Testis (tissue), 3 donors: ENCODE results near the gene CSN1S1. TPM values are rescaled to one million over a fixed set of nuclear protein-coding genes. Genes with fewer than 3 reads are reported as not detected.

Experiments
- DNase-seq: peaks from one replicate; pipeline ENCODE4 v3.0.0-alpha.2; 2019
- H3K27ac ChIP-seq, 2 donors: fragments of 200-600 bp; sonication (generic); one replicate each; pipeline ENCODE4 v1.5.1; 2019
- H3K27me3 ChIP-seq: fragments of 200-600 bp; sonication (generic); one replicate; pipeline ENCODE4 v1.5.1; 2019
- H3K36me3 ChIP-seq: fragments of 200-600 bp; sonication (generic); one replicate; pipeline ENCODE4 v1.5.1; 2017; ENCODE audit warnings: low read depth; ENCODE audit errors: missing control alignments
- H3K4me1 ChIP-seq: fragments of 200-600 bp; sonication (generic); one replicate; pipeline ENCODE4 v1.5.1; 2019
- H3K4me3 ChIP-seq, 2 donors: fragments of 200-600 bp; sonication (generic); one replicate each; pipeline ENCODE4 v1.5.1; 2017 to 2019
- H3K9me3 ChIP-seq: fragments of 200-600 bp; sonication (generic); one replicate; pipeline ENCODE4 v1.5.1; 2017
- POLR2A ChIP-seq: fragments of 450-650 bp; IDR thresholded peaks from one replicate; pipeline ENCODE4 v1.6.1; 2017; ENCODE audit warnings: antibody characterized with exemption, mild to moderate bottlenecking, moderate library complexity
- WGBS, 2 donors: methylation state at CpG; one replicate each; pipeline ENCODE4 v1.1.5; 2018; 5-methylcytosine and 5-hydroxymethylcytosine counted together
- intact Hi-C: fragments of 100-400 bp; cut with DNase I; formaldehyde crosslinking; loops from one replicate; pipeline ENCODE4 v1.15.1; 2023; ENCODE audit warnings: low total_unique reads
- polyA plus RNA-seq: library from polyadenylated mRNA; stranded (reverse); fragments of 350-450 nt; fragmentation: Illumina TruSeq; extraction: RNeasy Lipid Tissue Mini Kit (QIAGEN cat#74804); gene quantifications from one replicate; pipeline ENCODE4 v1.2.3, GENCODE V29; 2014; ENCODE audit warnings: low read depth, low replicate concordance; ENCODE audit not compliant: insufficient read depth
- total RNA-seq, 2 donors: library from RNA; depleted of rRNA; stranded (reverse); fragments of >200 nt; gene quantifications; one replicate each; pipeline ENCODE4 v1.2.3, GENCODE V29; 2016
- TF ChIP-seq, protein P1 (sequence below), 3 experiments: fragments of 450-650 bp in 2 of 3; fragments of 200-600 bp in 1 of 3; sonication (generic) in 1 of 3; IDR thresholded peaks; one replicate each; pipeline ENCODE4 v1.5.1; 2016 to 2019; ENCODE audit warnings: antibody characterized with exemption in 3 of 3, mild to moderate bottlenecking in 2 of 3, moderate library complexity in 1 of 3

Gene CSN1S1
- total and polyA plus RNA-seq, 3 donors from 2014 or later, result 0.45 to 0.56 TPM; not detected in 1

DNA sequence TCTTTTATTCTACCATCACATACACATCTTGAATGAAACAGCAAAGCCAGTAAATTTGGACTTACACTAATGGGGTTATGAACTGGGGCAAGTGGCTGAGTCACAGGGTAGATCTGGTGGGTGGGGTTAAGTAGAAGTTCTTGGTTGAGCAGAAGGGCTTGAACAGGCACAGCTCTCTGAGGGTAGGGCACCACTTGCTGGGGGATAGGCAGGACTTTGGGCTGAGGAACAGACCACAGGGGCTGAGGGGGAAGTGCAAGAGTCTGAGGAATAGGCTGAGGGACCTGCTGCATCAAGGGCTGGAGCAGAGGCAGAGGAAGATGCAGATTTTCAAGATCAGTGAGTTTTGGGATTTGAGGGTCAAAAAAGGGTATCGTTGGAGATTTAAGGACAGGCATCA lies 26.3 kb downstream of the CSN1S1 start:
- Histone ChIP-seq H3K27me3 (no peaks in the 10 kb centered on the region), H3K36me3 (no peaks in the 10 kb centered on the region), H3K27ac (no peak overlapping the region), H3K4me3 (no peak overlapping the region), H3K9me3 (no peaks in the 10 kb centered on the region), H3K4me1 (no peaks in the 10 kb centered on the region)
- intact Hi-C loops, result no loop called here
- DNase-seq, result no peak
- 83 to 100% methylated on average over 1 of the region's 1 CpG for WGBS, 2 donors
- TF ChIP-seq POLR2A, result no peak
- TF ChIP-seq, protein P1, sequence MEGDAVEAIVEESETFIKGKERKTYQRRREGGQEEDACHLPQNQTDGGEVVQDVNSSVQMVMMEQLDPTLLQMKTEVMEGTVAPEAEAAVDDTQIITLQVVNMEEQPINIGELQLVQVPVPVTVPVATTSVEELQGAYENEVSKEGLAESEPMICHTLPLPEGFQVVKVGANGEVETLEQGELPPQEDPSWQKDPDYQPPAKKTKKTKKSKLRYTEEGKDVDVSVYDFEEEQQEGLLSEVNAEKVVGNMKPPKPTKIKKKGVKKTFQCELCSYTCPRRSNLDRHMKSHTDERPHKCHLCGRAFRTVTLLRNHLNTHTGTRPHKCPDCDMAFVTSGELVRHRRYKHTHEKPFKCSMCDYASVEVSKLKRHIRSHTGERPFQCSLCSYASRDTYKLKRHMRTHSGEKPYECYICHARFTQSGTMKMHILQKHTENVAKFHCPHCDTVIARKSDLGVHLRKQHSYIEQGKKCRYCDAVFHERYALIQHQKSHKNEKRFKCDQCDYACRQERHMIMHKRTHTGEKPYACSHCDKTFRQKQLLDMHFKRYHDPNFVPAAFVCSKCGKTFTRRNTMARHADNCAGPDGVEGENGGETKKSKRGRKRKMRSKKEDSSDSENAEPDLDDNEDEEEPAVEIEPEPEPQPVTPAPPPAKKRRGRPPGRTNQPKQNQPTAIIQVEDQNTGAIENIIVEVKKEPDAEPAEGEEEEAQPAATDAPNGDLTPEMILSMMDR (IDR thresholded peaks at IDR 0.05), result no peak

DNA sequence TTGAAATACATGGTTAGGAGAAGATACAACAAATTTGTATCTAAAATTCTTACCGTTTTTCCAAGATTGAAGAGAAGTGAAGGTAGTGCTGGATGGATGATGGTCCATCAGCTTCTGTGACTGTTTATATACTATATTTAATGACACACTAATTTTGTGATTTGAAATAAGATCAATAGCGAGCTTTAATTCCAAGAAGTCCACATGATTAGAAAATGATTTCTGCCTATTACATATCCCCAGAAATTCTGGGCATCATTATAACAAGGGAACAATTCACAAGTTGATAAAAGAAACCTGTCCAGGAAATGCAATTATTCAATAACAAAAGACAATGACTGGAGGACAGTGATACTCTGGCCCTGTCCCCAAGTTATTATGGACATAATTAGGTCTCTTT lies 34.8 kb downstream of the CSN1S1 start, which contains the start of gene CSN2:
Gene CSN2, minus strand, starts transcription at position 101 of the 400 bp plus-strand sequence. CDS start 4,733 bp downstream, outside the sequence.
- Histone ChIP-seq H3K36me3 (no peaks in the 10 kb centered on the region), H3K9me3 (no peaks in the 10 kb centered on the region), H3K4me3 (no peak within 1 kb of the TSS), H3K27ac (no peak within 1 kb of the TSS), H3K27me3 (no peaks in the 10 kb centered on the region), H3K4me1 (no peaks in the 10 kb centered on the region)
- TF ChIP-seq, protein P1 (IDR thresholded peaks at IDR 0.05), result no peak
- no peak for TF ChIP-seq POLR2A
- 91 to 92% methylated on average over 2 of the region's 2 CpGs for WGBS, 2 donors
- DNase-seq, result no peak
- intact Hi-C loops, result no loop called here

DNA sequence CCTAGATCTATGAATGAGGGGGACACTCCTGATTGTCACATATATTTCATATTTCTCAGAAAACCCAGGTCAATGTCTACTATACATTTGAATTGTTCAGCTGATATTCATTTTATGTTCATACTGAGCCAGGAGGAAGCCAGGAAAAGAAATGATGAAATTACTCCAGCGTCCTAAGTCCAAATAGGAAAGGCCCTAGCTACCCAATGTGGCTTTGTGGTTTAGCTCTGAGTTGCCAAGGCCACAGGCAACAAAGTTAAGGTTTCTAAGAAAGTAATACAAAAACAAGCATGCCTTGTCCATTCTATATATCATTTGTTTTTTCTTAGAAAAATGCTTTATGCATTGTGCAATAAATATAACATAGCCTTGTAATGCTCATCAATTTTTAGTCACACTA lies 39.2 kb downstream of the CSN1S1 start:
- WGBS, 2 donors, result 75 to 78% methylated on average over 1 of the region's 1 CpG

DNA sequence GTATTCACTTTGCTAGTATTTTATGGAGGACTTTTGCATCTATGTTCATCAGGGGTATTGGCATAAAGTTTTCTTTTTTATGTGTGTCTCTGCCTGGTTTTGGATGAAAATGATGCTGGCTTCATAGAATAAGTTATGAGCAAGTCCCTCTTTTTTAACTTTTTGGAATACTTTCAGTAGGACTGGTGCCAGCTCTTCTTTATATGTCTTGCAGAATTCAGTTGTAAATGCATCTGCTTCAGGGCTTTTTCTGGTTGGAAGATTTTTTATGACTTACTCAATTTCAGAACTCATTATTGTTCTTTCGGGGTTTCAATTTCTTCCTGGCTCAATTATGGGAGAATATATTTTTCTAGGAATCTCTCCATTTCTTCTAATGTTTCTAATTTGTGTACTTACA lies 43.8 kb downstream of the CSN1S1 start:
- no peak overlapping the region for H3K4me3 ChIP-seq
- no peak overlapping the region for H3K27ac ChIP-seq
- no peak for DNase-seq
- no peaks in the 10 kb centered on the region for H3K36me3 ChIP-seq
- no peaks in the 10 kb centered on the region for H3K27me3 ChIP-seq
- intact Hi-C loops, result no loop called here
- WGBS, 2 donors, result 54 to 57% methylated on average over 1 of the region's 1 CpG
- H3K9me3 ChIP-seq, result no peaks in the 10 kb centered on the region
- no peak for TF ChIP-seq POLR2A
- TF ChIP-seq, protein P1 (IDR thresholded peaks at IDR 0.05), result no peak
- no peaks in the 10 kb centered on the region for H3K4me1 ChIP-seq

More for the DNA sequence above, 39.2 kb downstream of the CSN1S1 start:
- no peak for DNase-seq
- TF ChIP-seq, protein P1 (IDR thresholded peaks at IDR 0.05), result no peak
- no peak for TF ChIP-seq POLR2A
- intact Hi-C loops, result no loop called here
- H3K27me3 ChIP-seq, result no peaks in the 10 kb centered on the region
- no peaks in the 10 kb centered on the region for H3K36me3 ChIP-seq
- no peak overlapping the region for H3K27ac ChIP-seq
- H3K4me1 ChIP-seq, result no peaks in the 10 kb centered on the region
- H3K9me3 ChIP-seq, result no peaks in the 10 kb centered on the region
- H3K4me3 ChIP-seq, result no peak overlapping the region

DNA sequence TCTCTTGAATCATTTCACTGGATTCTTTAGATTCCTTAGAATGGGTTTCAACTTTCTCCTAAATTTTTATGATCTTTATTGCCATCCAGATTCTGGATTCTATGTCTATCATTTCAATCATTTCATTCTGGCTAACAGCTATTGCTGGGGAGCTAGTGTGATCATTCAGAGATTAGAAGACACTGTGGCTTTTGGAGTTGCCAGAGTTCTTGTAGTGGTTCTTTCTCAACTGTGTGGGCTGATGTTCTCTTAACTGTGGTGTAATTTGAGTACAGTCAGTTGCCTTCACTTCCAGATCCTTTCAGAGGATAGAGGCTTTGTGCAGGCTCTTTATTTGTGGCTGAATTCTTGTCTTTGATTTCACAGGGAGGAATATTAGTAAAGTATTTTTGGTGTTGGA lies 46.7 kb downstream of the CSN1S1 start:
- no peaks in the 10 kb centered on the region for H3K36me3 ChIP-seq
- no peaks in the 10 kb centered on the region for H3K4me1 ChIP-seq
- H3K9me3 ChIP-seq, result no peaks in the 10 kb centered on the region
- DNase-seq, result no peak
- no peaks in the 10 kb centered on the region for H3K27me3 ChIP-seq
- TF ChIP-seq POLR2A, result no peak
- TF ChIP-seq, protein P1 (IDR thresholded peaks at IDR 0.05), result no peak
- no peak overlapping the region for H3K4me3 ChIP-seq
- intact Hi-C loops, result no loop called here
- no peak overlapping the region for H3K27ac ChIP-seq
